GM12878 (cell line): ENCODE data around the gene ARL2. TPM values are rescaled to one million over a fixed set of nuclear protein-coding genes. Genes with fewer than 3 reads are reported as not detected.

Source experiments
- ATAC-seq: fragments of 200-7000 bp; cut with Tn5 transposase; 3 replicates; pipeline ENCODE4 v1.9.1; 2020; ENCODE audit warnings: mild to moderate bottlenecking, moderate library complexity
- BruUV-seq: library from RNA; stranded (reverse); fragments of 400-500 nt; replicated peaks from 2 replicates; lab custom pipeline; 2021; lab: Mats Ljungman, UMichigan
- CTCF ChIA-PET: fragments of 300-600 bp; sonication (Branson Sonifier 250); formaldehyde crosslinking; extraction: SDS; loops from one replicate; lab custom pipeline; 2021; ENCODE audit warnings: inconsistent platforms; lab: Yijun Ruan, JAX
- POLR2A ChIA-PET: fragments of 350-600 bp; formaldehyde crosslinking; extraction: SDS; loops from one replicate; lab custom pipeline; 2021; ENCODE audit warnings: inconsistent platforms; lab: Charles Lee
- RAD21 ChIA-PET: fragments of 300-600 bp; sonication (Branson Sonifier 250); formaldehyde crosslinking; loops from one replicate; lab custom pipeline; 2023; ENCODE audit warnings: antibody characterized with exemption; ENCODE audit not compliant: unreplicated experiment; lab: Charles Lee
- SMC1A ChIA-PET: fragments of 300-600 bp; sonication (Branson Sonifier 250); formaldehyde crosslinking; loops from one replicate; lab custom pipeline; 2023; ENCODE audit not compliant: unreplicated experiment, uncharacterized antibody; lab: Charles Lee
- DNase-seq: peaks from one replicate; pipeline ENCODE4 v3.0.0-alpha.2; 2011; ENCODE audit warnings: low read depth, low spot score
- FAIRE-seq: peaks from 3 replicates; lab custom pipeline; 2011; peaks lifted over from hg19 to GRCh38; lab: Jason Lieb, UNC
- H2AFZ ChIP-seq: 2 replicates; pipeline ENCODE4 v1.6.0; 2011; ENCODE audit warnings: low read depth, low read length, control low read depth; ENCODE audit not compliant: control insufficient read depth
- H3K27ac ChIP-seq: 2 replicates; pipeline ENCODE4 v1.5.1; 2011; ENCODE audit warnings: control low read depth; ENCODE audit not compliant: control insufficient read depth, insufficient read depth
- H3K27me3 ChIP-seq, 2 experiments: replicated peaks in 1 of 2; 2 replicates each; pipeline versions ENCODE4 v1.6.0 to v1.6.1; 2011; ENCODE audit warnings: low read length in 1 of 2; ENCODE audit not compliant: control insufficient read depth in 2 of 2, insufficient read depth in 2 of 2
- H3K36me3 ChIP-seq, 2 experiments: 2 replicates each; pipeline ENCODE4 v1.5.1; 2011; ENCODE audit warnings: low read length in 1 of 2; ENCODE audit not compliant: control insufficient read depth in 2 of 2, insufficient read depth in 2 of 2
- H3K4me1 ChIP-seq: 2 replicates; pipeline ENCODE4 v1.6.1; 2011; ENCODE audit warnings: mild to moderate bottlenecking, low read length, moderate library complexity, mixed read lengths; ENCODE audit not compliant: control insufficient read depth, insufficient read depth
- H3K4me2 ChIP-seq: 2 replicates; pipeline ENCODE4 v1.6.0; 2011; ENCODE audit warnings: control low read depth; ENCODE audit not compliant: control insufficient read depth, insufficient read depth
- H3K4me3 ChIP-seq: fragments of 200-600 bp; sonication (generic); 2 replicates; pipeline ENCODE4 v1.5.1; 2016
- H3K79me2 ChIP-seq: 2 replicates; pipeline ENCODE4 v1.6.0; 2011; ENCODE audit warnings: low read length; ENCODE audit not compliant: control insufficient read depth, insufficient read depth
- H3K9ac ChIP-seq: 2 replicates; pipeline ENCODE4 v1.8.0; 2011; ENCODE audit warnings: low read length, control low read depth, mixed read lengths; ENCODE audit not compliant: control insufficient read depth, insufficient read depth
- H3K9me3 ChIP-seq: replicated peaks from 3 replicates; pipeline ENCODE4 v1.5.1; 2011; ENCODE audit warnings: mild to moderate bottlenecking, low read length; ENCODE audit not compliant: control insufficient read depth, insufficient read depth
- H4K20me1 ChIP-seq: 2 replicates; pipeline ENCODE4 v1.6.0; 2011; ENCODE audit not compliant: control insufficient read depth, insufficient read depth
- BCL11A ChIP-seq: IDR thresholded peaks from 2 replicates; pipeline ENCODE4 v1.6.1; 2011; ENCODE audit warnings: low read depth, low read length
- CREB1 ChIP-seq: IDR thresholded peaks from 2 replicates; pipeline ENCODE4 v1.6.1; 2012; ENCODE audit warnings: low read depth, mild to moderate bottlenecking, inconsistent platforms
- NFXL1 ChIP-seq: fragments of 450-650 bp; IDR thresholded peaks from 2 replicates; pipeline ENCODE4 v1.6.1; 2017; ENCODE audit warnings: antibody characterized with exemption, mild to moderate bottlenecking, borderline replicate concordance
- NRF1 ChIP-seq: conservative IDR thresholded peaks from 2 replicates; pipeline ENCODE4 v1.6.1; 2011; ENCODE audit warnings: mild to moderate bottlenecking, low read depth, low read length, improper control_type of control experiment
- RB1 ChIP-seq: fragments of 450-650 bp; formaldehyde crosslinking; IDR thresholded peaks from 2 replicates; pipeline ENCODE4 v1.6.1; 2017; ENCODE audit warnings: mild to moderate bottlenecking, borderline replicate concordance
- RFX5 ChIP-seq: IDR thresholded peaks from 2 replicates; pipeline ENCODE4 v1.6.1; 2011; ENCODE audit warnings: low read depth, low read length, improper control_type of control experiment
- STAT3 ChIP-seq: IDR thresholded peaks from 2 replicates; pipeline ENCODE4 v1.6.1; 2011; ENCODE audit warnings: low read depth, low read length, improper control_type of control experiment
- ZSCAN29 ChIP-seq: fragments of 450-650 bp; IDR thresholded peaks from 2 replicates; pipeline ENCODE4 v1.6.1; 2017; ENCODE audit warnings: mild to moderate bottlenecking, moderate library complexity
- WGBS: methylation state at CpG from one replicate; pipeline ENCODE4 v1.1.6; 2016; ENCODE audit warnings: low lambda C conversion rate; ENCODE audit not compliant: insufficient replicate concordance, insufficient coverage; ENCODE audit errors: missing lambda C conversion rate; 5-methylcytosine and 5-hydroxymethylcytosine counted together
- in situ Hi-C: fragments of 300-500 bp; cut with MboI; formaldehyde crosslinking; loops from 9 replicates; pipeline ENCODE4 v1.14.3; 2018; ENCODE audit warnings: mixed read lengths
- intact Hi-C: fragments of 100-400 bp; cut with micrococcal nuclease; formaldehyde crosslinking; loops from one replicate; pipeline ENCODE4 v1.14.2; 2022; ENCODE audit not compliant: unreplicated experiment
- polyA plus RNA-seq, 11 experiments: library from polyadenylated mRNA; depleted of rRNA in 4 of 11; unstranded in 6 of 11; stranded (reverse) in 5 of 11; fragments of >200 nt; fragmentation: Nextera tagmentation in 4 of 11; fragmentation: Illumina TruSeq in 1 of 11; extraction: Ambion mirVana in 4 of 11; extraction: Trizol in 1 of 11; gene quantifications; 1 replicate in 1 of 11; 2 replicates in 10 of 11; pipeline versions ENCODE4 v1.2.1 to v1.2.3, GENCODE V29; 2011 to 2016; ENCODE audit warnings: inconsistent platforms in 2 of 11, missing spikeins in 2 of 11, low read depth in 1 of 11
- total RNA-seq, 4 experiments: library from RNA; depleted of rRNA in 3 of 4; stranded (reverse); fragments of >200 nt in 3 of 4; fragmentation: Illumina TruSeq in 1 of 4; extraction: Trizol in 1 of 4; gene quantifications; 2 replicates each; pipeline versions ENCODE4 v1.2.1 to v1.2.3, GENCODE V29; 2013 to 2021
- TF ChIP-seq, protein P1 (sequence below): fragments of 450-650 bp; formaldehyde crosslinking; IDR thresholded peaks from 2 replicates; pipeline ENCODE4 v1.4.0; 2020; ENCODE audit warnings: mild to moderate bottlenecking, moderate library complexity
- TF ChIP-seq, protein P2 (sequence below): fragments of 450-650 bp; IDR thresholded peaks from 2 replicates; pipeline ENCODE4 v1.6.1; 2016; ENCODE audit warnings: mild to moderate bottlenecking
- TF ChIP-seq, protein P3 (sequence below): fragments of 450-650 bp; conservative IDR thresholded peaks from 2 replicates; pipeline ENCODE4 v1.6.1; 2017; ENCODE audit warnings: mild to moderate bottlenecking, moderate library complexity
- TF ChIP-seq, protein P4 (sequence below): fragments of 450-650 bp; formaldehyde crosslinking; IDR thresholded peaks from 2 replicates; pipeline ENCODE4 v1.5.0; 2022; ENCODE audit warnings: mild to moderate bottlenecking, missing genetic modification characterization

The ARL2 gene
- total and polyA plus RNA-seq, 10 of the 15 experiments (the other 5 are each of a cell fraction or from before 2014, with no cell fraction given): 4.1 to 138 (median 73.4) TPM

DNA sequence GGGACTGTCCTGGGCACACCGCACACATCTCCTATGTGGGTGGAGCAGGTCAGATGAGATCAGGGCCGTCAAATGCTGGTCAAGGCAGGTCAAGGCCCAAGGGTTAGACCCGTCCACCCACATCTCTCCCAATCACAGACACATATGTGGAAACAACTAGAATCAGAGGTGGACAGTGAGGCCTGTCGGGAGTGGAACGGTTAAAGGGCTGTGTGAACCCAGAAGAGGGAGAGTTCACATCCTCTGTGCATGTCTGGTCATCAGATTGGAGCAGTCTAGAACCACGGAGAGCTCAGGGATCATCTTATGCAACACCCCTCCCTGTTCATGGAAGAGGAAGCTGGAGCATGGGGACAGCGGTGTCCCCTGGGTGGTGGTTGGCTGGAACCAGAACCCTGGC lies 5.9 kb downstream of the ARL2 start (continued):
- TF ChIP-seq, protein P1, sequence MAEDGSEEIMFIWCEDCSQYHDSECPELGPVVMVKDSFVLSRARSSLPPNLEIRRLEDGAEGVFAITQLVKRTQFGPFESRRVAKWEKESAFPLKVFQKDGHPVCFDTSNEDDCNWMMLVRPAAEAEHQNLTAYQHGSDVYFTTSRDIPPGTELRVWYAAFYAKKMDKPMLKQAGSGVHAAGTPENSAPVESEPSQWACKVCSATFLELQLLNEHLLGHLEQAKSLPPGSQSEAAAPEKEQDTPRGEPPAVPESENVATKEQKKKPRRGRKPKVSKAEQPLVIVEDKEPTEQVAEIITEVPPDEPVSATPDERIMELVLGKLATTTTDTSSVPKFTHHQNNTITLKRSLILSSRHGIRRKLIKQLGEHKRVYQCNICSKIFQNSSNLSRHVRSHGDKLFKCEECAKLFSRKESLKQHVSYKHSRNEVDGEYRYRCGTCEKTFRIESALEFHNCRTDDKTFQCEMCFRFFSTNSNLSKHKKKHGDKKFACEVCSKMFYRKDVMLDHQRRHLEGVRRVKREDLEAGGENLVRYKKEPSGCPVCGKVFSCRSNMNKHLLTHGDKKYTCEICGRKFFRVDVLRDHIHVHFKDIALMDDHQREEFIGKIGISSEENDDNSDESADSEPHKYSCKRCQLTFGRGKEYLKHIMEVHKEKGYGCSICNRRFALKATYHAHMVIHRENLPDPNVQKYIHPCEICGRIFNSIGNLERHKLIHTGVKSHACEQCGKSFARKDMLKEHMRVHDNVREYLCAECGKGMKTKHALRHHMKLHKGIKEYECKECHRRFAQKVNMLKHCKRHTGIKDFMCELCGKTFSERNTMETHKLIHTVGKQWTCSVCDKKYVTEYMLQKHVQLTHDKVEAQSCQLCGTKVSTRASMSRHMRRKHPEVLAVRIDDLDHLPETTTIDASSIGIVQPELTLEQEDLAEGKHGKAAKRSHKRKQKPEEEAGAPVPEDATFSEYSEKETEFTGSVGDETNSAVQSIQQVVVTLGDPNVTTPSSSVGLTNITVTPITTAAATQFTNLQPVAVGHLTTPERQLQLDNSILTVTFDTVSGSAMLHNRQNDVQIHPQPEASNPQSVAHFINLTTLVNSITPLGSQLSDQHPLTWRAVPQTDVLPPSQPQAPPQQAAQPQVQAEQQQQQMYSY (CRISPR knock-in tag): no peak
- TF ChIP-seq RB1 (no peak), RFX5 (no peak)
- TF ChIP-seq, protein P2, sequence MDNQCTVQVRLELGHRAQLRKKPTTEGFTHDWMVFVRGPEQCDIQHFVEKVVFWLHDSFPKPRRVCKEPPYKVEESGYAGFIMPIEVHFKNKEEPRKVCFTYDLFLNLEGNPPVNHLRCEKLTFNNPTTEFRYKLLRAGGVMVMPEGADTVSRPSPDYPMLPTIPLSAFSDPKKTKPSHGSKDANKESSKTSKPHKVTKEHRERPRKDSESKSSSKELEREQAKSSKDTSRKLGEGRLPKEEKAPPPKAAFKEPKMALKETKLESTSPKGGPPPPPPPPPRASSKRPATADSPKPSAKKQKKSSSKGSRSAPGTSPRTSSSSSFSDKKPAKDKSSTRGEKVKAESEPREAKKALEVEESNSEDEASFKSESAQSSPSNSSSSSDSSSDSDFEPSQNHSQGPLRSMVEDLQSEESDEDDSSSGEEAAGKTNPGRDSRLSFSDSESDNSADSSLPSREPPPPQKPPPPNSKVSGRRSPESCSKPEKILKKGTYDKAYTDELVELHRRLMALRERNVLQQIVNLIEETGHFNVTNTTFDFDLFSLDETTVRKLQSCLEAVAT: no peak
- TF ChIP-seq, all 136 proteins: peak for 0

DNA sequence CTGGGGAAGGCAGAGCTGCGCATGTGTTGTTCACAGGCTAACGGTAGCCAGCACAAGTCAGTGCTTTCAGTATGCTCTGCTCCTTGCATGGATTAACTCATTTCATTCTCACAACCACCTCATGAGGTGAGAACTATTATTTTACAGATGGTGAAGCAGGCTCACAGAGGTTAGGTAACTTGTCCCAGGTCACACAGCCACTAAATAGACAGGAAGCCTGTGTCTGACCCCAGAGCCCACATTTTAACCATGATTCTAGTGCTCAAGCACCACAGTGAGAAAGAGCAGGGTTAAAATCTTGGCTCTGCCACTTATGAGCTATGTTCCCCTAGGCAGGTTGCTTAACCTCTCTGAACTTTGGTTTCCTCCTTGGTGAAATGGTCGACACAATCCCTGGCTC lies 7.0 kb downstream of the ARL2 start:
- no peak for FAIRE-seq
- no peaks in the 10 kb centered on the region for H3K27me3 ChIP-seq
- no peak overlapping the region for H3K9ac ChIP-seq
- H3K27ac ChIP-seq: no peak overlapping the region
- H3K36me3 ChIP-seq: peaks cover 0 to 5% of the 10 kb centered on the region in 2 experiments; a peak in 2 of 4 replicates
- H3K4me3 ChIP-seq: no peak overlapping the region
- ChIA-PET SMC1A (interaction anchor here (1.0 kb wide), 1 partner anchor 79 kb away, joined by 3 read pairs; no protein-coding TSS in a partner anchor), POLR2A (no interaction called here), RAD21 (no interaction called here), CTCF (no interaction called here)
- no peaks in the 10 kb centered on the region; the same call in 1 of the 2 replicates for H4K20me1 ChIP-seq
- no peak for ATAC-seq
- in situ Hi-C loops: no loop called here
- 81% methylated on average over 3 of the region's 3 CpGs for WGBS
- no peak overlapping the region for H2AFZ ChIP-seq
- no peak for DNase-seq
- no peaks in the 10 kb centered on the region for H3K9me3 ChIP-seq
- peaks cover 11% of the 10 kb centered on the region for H3K4me1 ChIP-seq
- H3K4me2 ChIP-seq: no peak overlapping the region
- BruUV-seq: no TSS peak
- intact Hi-C loops: no loop called here
- no peaks in the 10 kb centered on the region; the same call in none of the 2 replicates for H3K79me2 ChIP-seq
- TF ChIP-seq STAT3 (no peak), BCL11A (no peak), ZSCAN29 (no peak), NRF1 (no peak), RB1 (no peak), NFXL1 (no peak), CREB1 (no peak)
- TF ChIP-seq, protein P3, sequence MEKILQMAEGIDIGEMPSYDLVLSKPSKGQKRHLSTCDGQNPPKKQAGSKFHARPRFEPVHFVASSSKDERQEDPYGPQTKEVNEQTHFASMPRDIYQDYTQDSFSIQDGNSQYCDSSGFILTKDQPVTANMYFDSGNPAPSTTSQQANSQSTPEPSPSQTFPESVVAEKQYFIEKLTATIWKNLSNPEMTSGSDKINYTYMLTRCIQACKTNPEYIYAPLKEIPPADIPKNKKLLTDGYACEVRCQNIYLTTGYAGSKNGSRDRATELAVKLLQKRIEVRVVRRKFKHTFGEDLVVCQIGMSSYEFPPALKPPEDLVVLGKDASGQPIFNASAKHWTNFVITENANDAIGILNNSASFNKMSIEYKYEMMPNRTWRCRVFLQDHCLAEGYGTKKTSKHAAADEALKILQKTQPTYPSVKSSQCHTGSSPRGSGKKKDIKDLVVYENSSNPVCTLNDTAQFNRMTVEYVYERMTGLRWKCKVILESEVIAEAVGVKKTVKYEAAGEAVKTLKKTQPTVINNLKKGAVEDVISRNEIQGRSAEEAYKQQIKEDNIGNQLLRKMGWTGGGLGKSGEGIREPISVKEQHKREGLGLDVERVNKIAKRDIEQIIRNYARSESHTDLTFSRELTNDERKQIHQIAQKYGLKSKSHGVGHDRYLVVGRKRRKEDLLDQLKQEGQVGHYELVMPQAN: no peak
- TF ChIP-seq, protein P4, sequence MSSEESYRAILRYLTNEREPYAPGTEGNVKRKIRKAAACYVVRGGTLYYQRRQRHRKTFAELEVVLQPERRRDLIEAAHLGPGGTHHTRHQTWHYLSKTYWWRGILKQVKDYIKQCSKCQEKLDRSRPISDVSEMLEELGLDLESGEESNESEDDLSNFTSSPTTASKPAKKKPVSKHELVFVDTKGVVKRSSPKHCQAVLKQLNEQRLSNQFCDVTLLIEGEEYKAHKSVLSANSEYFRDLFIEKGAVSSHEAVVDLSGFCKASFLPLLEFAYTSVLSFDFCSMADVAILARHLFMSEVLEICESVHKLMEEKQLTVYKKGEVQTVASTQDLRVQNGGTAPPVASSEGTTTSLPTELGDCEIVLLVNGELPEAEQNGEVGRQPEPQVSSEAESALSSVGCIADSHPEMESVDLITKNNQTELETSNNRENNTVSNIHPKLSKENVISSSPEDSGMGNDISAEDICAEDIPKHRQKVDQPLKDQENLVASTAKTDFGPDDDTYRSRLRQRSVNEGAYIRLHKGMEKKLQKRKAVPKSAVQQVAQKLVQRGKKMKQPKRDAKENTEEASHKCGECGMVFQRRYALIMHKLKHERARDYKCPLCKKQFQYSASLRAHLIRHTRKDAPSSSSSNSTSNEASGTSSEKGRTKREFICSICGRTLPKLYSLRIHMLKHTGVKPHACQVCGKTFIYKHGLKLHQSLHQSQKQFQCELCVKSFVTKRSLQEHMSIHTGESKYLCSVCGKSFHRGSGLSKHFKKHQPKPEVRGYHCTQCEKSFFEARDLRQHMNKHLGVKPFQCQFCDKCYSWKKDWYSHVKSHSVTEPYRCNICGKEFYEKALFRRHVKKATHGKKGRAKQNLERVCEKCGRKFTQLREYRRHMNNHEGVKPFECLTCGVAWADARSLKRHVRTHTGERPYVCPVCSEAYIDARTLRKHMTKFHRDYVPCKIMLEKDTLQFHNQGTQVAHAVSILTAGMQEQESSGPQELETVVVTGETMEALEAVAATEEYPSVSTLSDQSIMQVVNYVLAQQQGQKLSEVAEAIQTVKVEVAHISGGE (CRISPR knock-in tag): no peak
